ENCODE results near the gene PLEKHG2. TPM values are rescaled to one million over a fixed set of nuclear protein-coding genes. Genes with fewer than 3 reads are reported as not detected.

The PLEKHG2 gene
- total and polyA plus RNA-seq, 9 of the 15 experiments (the other 6 are each of a cell fraction or from before 2014, with no cell fraction given) = 0.98 to 45.7 (median 9.8) TPM

GRCh38 chr19:39435499-39436349 is 23.3 kb downstream of the PLEKHG2 start, which contains the start of gene RPS16 (continued):
- TF ChIP-seq TAF15 (IDR thresholded peaks at IDR 0.05; ENCODE audit: low read depth, low read length) (no peak), PHB (CRISPR knock-in tag; IDR thresholded peaks at IDR 0.05) (no peak), MCM5 (IDR thresholded peaks at IDR 0.05; ENCODE audit: low read depth) (no peak), DNMT1 (IDR thresholded peaks at IDR 0.05) (0 out of 2 replicates have a peak, but pooled peaks have one; percentile 56), ZBED1 (IDR thresholded peaks at IDR 0.05) (peak; percentile 53; the same call in 1 of the 2 replicates), GTF2F1 (IDR thresholded peaks at IDR 0.05; ENCODE audit: low read depth, low read length) (peak; percentile 78; the same call in 1 of the 2 replicates), XRCC4 (IDR thresholded peaks at IDR 0.05; ENCODE audit: extremely low read depth, insufficient read depth, insufficient read length) (no peak), ZNF717 (CRISPR knock-in tag; IDR thresholded peaks at IDR 0.05) (no peak), ATF3 (IDR thresholded peaks at IDR 0.05) (no peak), ATF3 (CRISPR knock-in tag; conservative IDR thresholded peaks at IDR 0.05) (no peak), BRF1 (IDR thresholded peaks at IDR 0.05; ENCODE audit: borderline replicate concordance, extremely low read depth, insufficient read length) (no peak), MAZ (CRISPR knock-in tag; conservative IDR thresholded peaks at IDR 0.05 in 1 of 2, IDR thresholded peaks at IDR 0.05 in 1 of 2) (peak; percentile 69 to 73), TFAM (CRISPR knock-in tag; conservative IDR thresholded peaks at IDR 0.05) (no peak), RBM34 (IDR thresholded peaks at IDR 0.05; ENCODE audit: borderline replicate concordance, insufficient read depth, low read length) (peak; percentile 50; the same call in 1 of the 2 replicates), ZSCAN29 (IDR thresholded peaks at IDR 0.05) (no peak), ADNP (tag; IDR thresholded peaks at IDR 0.05) (no peak), POLR2G (IDR thresholded peaks at IDR 0.05; ENCODE audit: low read depth, low read length) (peak; percentile 100), CREB1 (IDR thresholded peaks at IDR 0.05) (peak; percentile 67), CREB1 (CRISPR knock-in tag; IDR thresholded peaks at IDR 0.05) (peak; percentile 82), MYC (IDR thresholded peaks at IDR 0.05; ENCODE audit: low read depth, low read length) (peak; percentile 99), MYC (CRISPR knock-in tag; IDR thresholded peaks at IDR 0.05; ENCODE audit: borderline replicate concordance, low read depth) (peak; percentile 95; the same call in 1 of the 2 replicates), ZNF655 (CRISPR knock-in tag; IDR thresholded peaks at IDR 0.05) (no peak), SOX6 (IDR thresholded peaks at IDR 0.05) (peak; percentile 22; the same call in 1 of the 2 replicates), SUPT5H (IDR thresholded peaks at IDR 0.05) (peak; percentile 100)
- TF ChIP-seq, protein P1, sequence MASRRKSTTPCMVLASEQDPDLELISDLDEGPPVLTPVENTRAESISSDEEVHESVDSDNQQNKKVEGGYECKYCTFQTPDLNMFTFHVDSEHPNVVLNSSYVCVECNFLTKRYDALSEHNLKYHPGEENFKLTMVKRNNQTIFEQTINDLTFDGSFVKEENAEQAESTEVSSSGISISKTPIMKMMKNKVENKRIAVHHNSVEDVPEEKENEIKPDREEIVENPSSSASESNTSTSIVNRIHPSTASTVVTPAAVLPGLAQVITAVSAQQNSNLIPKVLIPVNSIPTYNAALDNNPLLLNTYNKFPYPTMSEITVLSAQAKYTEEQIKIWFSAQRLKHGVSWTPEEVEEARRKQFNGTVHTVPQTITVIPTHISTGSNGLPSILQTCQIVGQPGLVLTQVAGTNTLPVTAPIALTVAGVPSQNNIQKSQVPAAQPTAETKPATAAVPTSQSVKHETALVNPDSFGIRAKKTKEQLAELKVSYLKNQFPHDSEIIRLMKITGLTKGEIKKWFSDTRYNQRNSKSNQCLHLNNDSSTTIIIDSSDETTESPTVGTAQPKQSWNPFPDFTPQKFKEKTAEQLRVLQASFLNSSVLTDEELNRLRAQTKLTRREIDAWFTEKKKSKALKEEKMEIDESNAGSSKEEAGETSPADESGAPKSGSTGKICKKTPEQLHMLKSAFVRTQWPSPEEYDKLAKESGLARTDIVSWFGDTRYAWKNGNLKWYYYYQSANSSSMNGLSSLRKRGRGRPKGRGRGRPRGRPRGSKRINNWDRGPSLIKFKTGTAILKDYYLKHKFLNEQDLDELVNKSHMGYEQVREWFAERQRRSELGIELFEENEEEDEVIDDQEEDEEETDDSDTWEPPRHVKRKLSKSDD (conservative IDR thresholded peaks at IDR 0.05; ENCODE audit: low read length) = no peak
